22Rv1 (cell line): ENCODE data around the gene TAAR6.
A peak's percentile ranks its signal among the peaks of the same experiment; 100 is the strongest.
"Not testable (repeated sequence)": the region's sequence is repeated elsewhere in the genome, so short reads cannot be mapped to it uniquely, and the experiment has no call there.

Source experiments
- H3K27ac ChIP-seq: fragments of 450-650 bp; 2 replicates; pipeline ENCODE4 v1.5.1; 2017
- CTCF ChIP-seq: fragments of 450-650 bp; IDR thresholded peaks from 2 replicates; pipeline ENCODE4 v1.5.1; 2017; ENCODE audit warnings: mild to moderate bottlenecking
- ZFX ChIP-seq: fragments of 450-650 bp; IDR thresholded peaks from 2 replicates; pipeline ENCODE4 v1.6.1; 2017; ENCODE audit warnings: antibody characterized with exemption, borderline replicate concordance

Gene TAAR6

GRCh38 chr6:132589454-132589853 is 19.3 kb downstream of the TAAR6 start, which contains the start of gene TAAR5:
Gene TAAR5 (minus strand): TSS chr6:132589741. CDS start chr6:132589686, 55 bp downstream.
- no peak within 1 kb of the TSS for H3K27ac ChIP-seq
- TF ChIP-seq ZFX, result no peak
- TF ChIP-seq CTCF, result no peak

- H3K27ac ChIP-seq, result no peak overlapping the region
- TF ChIP-seq CTCF (no peak), ZFX (no peak)
Measured at GRCh38 chr6:132590362-132590761, 20.2 kb downstream of the TAAR6 start.

- TF ChIP-seq CTCF, result no peak
- no peak for TF ChIP-seq ZFX
- H3K27ac ChIP-seq, result no peak overlapping the region
Measured at GRCh38 chr6:132592855-132593254, 22.7 kb downstream of the TAAR6 start.

- no peak overlapping the region for H3K27ac ChIP-seq
- TF ChIP-seq ZFX (no peak), CTCF (no peak)
Measured at GRCh38 chr6:132596201-132596600, 26.1 kb downstream of the TAAR6 start.

- TF ChIP-seq ZFX, result no peak
- TF ChIP-seq CTCF, result peak; percentile 74
Measured at GRCh38 chr6:132598473-132598872, 28.4 kb downstream of the TAAR6 start.

GRCh38 chr6:132600900-132601299 is 30.8 kb downstream of the TAAR6 start:
- H3K27ac ChIP-seq, result not testable (repeated sequence)

More at GRCh38 chr6:132598473-132598872, 28.4 kb downstream of the TAAR6 start:
- H3K27ac ChIP-seq, result no peak overlapping the region

- TF ChIP-seq CTCF (no peak), ZFX (no peak)
- H3K27ac ChIP-seq, result no peak overlapping the region
Measured at GRCh38 chr6:132604635-132605152, 34.6 kb downstream of the TAAR6 start.
